Measurements from ENCODE around the gene DYNC1H1. TPM values are rescaled to one million over a fixed set of nuclear protein-coding genes. Genes with fewer than 3 reads are reported as not detected.
A peak's percentile ranks its signal among the peaks of the same experiment; 100 is the strongest.

DYNC1H1 gene
- total and polyA plus RNA-seq, 2 of the 13 experiments (the other 11 are each of a cell fraction or from before 2014, with no cell fraction given): 74.4 to 239 TPM

DNA sequence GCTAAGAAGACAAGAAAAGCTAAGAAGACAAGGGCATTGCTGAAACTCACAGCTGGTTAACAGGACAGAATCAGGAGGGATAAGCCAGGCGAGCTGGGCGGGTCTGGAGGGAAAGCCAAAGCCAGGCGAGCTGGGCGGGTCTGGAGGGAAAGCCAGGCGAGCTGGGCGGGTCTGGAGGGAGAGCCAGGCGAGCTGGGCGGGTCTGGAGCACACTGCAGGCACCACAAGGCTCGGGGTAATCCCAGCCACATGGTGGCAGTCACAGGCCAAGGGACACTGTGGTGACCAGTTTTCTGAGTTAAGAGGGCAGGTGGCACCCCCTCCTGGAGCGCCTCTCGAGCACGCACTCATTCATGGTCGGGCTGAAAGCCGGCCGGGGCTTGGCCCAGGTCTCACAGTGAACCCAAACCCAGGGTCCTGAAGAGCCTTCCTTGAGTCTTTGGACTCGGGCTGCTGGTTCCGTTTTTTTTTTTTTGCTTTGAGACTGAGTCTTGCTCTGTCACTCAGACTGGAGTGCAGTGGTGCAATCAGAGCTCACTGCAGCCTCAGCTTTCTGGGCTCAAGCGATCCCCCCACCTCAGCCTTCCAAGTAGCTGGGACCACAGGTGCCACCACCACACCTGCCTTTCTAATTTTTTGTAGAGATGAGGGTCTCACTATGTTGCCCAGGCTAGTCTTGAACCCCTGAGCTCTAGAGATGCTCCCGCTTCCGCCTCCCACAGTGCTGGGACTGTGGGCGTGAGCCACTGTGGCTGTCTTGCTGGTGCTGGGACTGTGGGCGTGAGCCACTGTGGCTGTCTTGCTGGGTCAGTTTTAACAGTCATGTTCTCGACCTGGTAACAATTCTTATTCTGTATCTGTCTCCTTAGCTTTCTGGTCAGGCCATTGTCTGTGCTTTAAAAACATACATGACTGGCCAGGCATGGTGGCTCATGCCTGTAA is 82.2 kb downstream of the DYNC1H1 start (continued):
- TF ChIP-seq, protein P1, sequence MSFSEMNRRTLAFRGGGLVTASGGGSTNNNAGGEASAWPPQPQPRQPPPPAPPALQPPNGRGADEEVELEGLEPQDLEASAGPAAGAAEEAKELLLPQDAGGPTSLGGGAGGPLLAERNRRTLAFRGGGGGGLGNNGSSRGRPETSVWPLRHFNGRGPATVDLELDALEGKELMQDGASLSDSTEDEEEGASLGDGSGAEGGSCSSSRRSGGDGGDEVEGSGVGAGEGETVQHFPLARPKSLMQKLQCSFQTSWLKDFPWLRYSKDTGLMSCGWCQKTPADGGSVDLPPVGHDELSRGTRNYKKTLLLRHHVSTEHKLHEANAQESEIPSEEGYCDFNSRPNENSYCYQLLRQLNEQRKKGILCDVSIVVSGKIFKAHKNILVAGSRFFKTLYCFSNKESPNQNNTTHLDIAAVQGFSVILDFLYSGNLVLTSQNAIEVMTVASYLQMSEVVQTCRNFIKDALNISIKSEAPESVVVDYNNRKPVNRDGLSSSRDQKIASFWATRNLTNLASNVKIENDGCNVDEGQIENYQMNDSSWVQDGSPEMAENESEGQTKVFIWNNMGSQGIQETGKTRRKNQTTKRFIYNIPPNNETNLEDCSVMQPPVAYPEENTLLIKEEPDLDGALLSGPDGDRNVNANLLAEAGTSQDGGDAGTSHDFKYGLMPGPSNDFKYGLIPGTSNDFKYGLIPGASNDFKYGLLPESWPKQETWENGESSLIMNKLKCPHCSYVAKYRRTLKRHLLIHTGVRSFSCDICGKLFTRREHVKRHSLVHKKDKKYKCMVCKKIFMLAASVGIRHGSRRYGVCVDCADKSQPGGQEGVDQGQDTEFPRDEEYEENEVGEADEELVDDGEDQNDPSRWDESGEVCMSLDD (CRISPR knock-in tag; IDR thresholded peaks at IDR 0.05; ENCODE audit: borderline replicate concordance): no peak
- no peak for TF ChIP-seq TOPORS (CRISPR knock-in tag; IDR thresholded peaks at IDR 0.05)
- TF ChIP-seq SP5 (CRISPR knock-in tag; IDR thresholded peaks at IDR 0.05; ENCODE audit: borderline replicate concordance, low read depth): 0 out of 2 replicates have a peak, but pooled peaks have one; percentile 17
- TF ChIP-seq, protein P2, sequence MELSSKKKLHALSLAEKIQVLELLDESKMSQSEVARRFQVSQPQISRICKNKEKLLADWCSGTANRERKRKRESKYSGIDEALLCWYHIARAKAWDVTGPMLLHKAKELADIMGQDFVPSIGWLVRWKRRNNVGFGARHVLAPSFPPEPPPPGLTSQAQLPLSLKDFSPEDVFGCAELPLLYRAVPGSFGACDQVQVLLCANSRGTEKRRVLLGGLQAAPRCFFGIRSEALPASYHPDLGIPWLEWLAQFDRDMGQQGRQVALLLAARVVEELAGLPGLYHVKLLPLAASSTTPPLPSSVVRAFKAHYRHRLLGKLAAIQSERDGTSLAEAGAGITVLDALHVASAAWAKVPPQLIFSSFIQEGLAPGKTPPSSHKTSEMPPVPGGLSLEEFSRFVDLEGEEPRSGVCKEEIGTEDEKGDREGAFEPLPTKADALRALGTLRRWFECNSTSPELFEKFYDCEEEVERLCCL (CRISPR knock-in tag; IDR thresholded peaks at IDR 0.05; ENCODE audit: borderline replicate concordance): no peak

DNA sequence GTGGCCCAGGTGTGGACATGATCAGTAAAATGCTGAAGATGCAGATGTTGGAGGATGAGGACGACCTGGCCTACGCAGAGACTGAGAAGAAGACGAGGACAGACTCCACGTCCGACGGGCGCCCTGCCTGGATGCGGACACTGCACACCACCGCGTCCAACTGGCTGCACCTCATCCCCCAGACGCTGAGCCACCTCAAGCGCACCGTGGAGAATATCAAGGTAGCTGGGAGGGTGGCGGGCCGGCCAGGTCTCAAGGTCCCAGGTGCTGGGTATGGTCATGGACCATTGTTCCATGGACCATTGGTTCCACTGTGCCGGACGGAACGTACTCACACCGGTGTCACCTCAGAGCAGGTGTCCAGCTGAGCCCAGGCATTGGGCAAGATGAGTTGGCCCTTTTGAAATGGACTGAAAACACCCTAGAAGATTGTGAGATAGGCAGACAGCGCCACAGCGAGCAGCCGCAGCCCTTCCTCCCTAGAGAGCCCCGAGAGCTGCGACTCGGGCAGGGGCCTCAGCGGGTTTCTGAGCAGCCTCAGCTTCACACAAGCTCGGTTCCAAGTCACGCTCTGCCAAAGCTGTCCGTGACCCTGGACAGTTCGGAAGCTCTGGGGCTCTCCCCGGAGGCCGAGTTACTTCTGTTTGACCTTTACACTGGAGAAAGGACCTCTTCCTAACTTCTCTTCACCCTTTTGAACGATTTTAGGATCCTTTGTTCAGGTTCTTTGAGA is 83.6 kb downstream of the DYNC1H1 start:
- intact Hi-C loops (cut with micrococcal nuclease; ENCODE audit: unreplicated experiment) (no loop called here), in situ Hi-C loops (cut with HindIII; ENCODE audit: extremely low pct_ligation_motif_present, low pct_unique_long_range_greater_than_20kb) (no loop called here)
- ChIA-PET POLR2A (no interaction called here), CTCF (ENCODE audit: low intra/inter-chr PET ratio, low total read pairs) (interaction anchor here (2.0 kb wide), 1 partner anchor 48 kb away, joined by 18 read pairs; no protein-coding TSS in a partner anchor)
- H3K9me3 ChIP-seq (ENCODE audit: low read length): no peaks in the 10 kb centered on the region
- H3K27ac ChIP-seq (ENCODE audit: extremely low read length, insufficient read depth, low read length): no peak overlapping the region
- H2AFZ ChIP-seq (ENCODE audit: low read length): no peak overlapping the region
- H3K4me2 ChIP-seq (ENCODE audit: low read depth, low read length): no peak overlapping the region
- no peak overlapping the region for H3K4me3 ChIP-seq (replicated peaks in 1 of 3; ENCODE audit: insufficient read depth in 1 of 3, low read depth in 2 of 3, low read length in 3 of 3)
- 87% methylated on average over 20 of the region's 33 CpGs for WGBS (ENCODE audit: low lambda C conversion rate)
- TF ChIP-seq AGO2 (optimal IDR thresholded peaks at IDR 0.05; ENCODE audit: low read depth, low read length) (peak; percentile 45), ZNF33B (CRISPR knock-in tag; IDR thresholded peaks at IDR 0.05) (no peak)
- ATAC-seq (no peak), DNase-seq (ENCODE audit: low spot score) (no peak), FAIRE-seq (no peak)
- H3K79me2 ChIP-seq (ENCODE audit: insufficient read depth, low read length): no peaks in the 10 kb centered on the region
- no TSS peak for BruUV-seq (replicated peaks)
- peaks cover 34 to 58% of the 10 kb centered on the region in 2 experiments for H3K36me3 ChIP-seq (replicated peaks in 1 of 2; ENCODE audit: control insufficient read depth in 1 of 2, insufficient read depth in 2 of 2, low read length in 2 of 2)
- no peaks in the 10 kb centered on the region for H4K20me1 ChIP-seq (ENCODE audit: insufficient read depth, low read length)
- H3K4me1 ChIP-seq (ENCODE audit: insufficient read depth, low read length): no peaks in the 10 kb centered on the region
- H3K9ac ChIP-seq (ENCODE audit: insufficient read depth, low read depth, low read length): no peak overlapping the region
- no peaks in the 10 kb centered on the region for H3K27me3 ChIP-seq (ENCODE audit: control insufficient read depth in 1 of 2, insufficient read depth in 2 of 2, low read length in 2 of 2)
